Colonic mucosa (tissue), 4 donors: ENCODE results near the gene AP2A2. TPM values are rescaled to one million over a fixed set of nuclear protein-coding genes. Genes with fewer than 3 reads are reported as not detected.

Experiments
- DNase-seq: peaks from one replicate; pipeline ENCODE4 v3.0.0-alpha.2; 2020
- H3K27ac ChIP-seq: fragments of 200-600 bp; one replicate; pipeline ENCODE4 v1.8.0; 2021
- H3K27me3 ChIP-seq: fragments of 200-600 bp; one replicate; pipeline ENCODE4 v1.8.0; 2021
- H3K36me3 ChIP-seq: fragments of 200-600 bp; one replicate; pipeline ENCODE4 v1.8.0; 2021
- H3K4me1 ChIP-seq: fragments of 200-600 bp; one replicate; pipeline ENCODE4 v1.8.0; 2021; ENCODE audit warnings: mild to moderate bottlenecking
- H3K4me3 ChIP-seq: fragments of 200-600 bp; one replicate; pipeline ENCODE4 v1.8.0; 2021
- H3K9ac ChIP-seq, 2 donors: one replicate each; pipeline ENCODE4 v1.7.0; 2013; ENCODE audit warnings: control low read depth in 2 of 2, low read depth in 2 of 2, low read length in 2 of 2
- H3K9me3 ChIP-seq: fragments of 200-600 bp; one replicate; pipeline ENCODE4 v1.8.0; 2021
- intact Hi-C: fragments of 100-400 bp; cut with DNase I; formaldehyde crosslinking; loops from one replicate; pipeline ENCODE4 v1.14.1; 2022
- total RNA-seq, 2 donors: library from RNA; stranded (reverse); fragmentation: NEBNext Ultra II Directional in 1 of 2; extraction: Animal tissue kit (Norgen Biotek cat#: 25700) in 1 of 2; gene quantifications; one replicate each; pipeline ENCODE4 v1.2.1, GENCODE V29; 2021
- TF ChIP-seq, protein P1 (sequence below): fragments of 200-600 bp; IDR thresholded peaks from one replicate; pipeline ENCODE4 v1.8.0; 2022; ENCODE audit warnings: antibody characterized with exemption, mild to moderate bottlenecking
- donor health status: healthy.
- donor health status: DM: no; HTN: no; CAD: no.
- donor health status: DM: no; HTN: no; CAD: no.

The AP2A2 gene
- total RNA-seq, 2 donors from 2014 or later: 69.4 to 72.5 TPM

DNA sequence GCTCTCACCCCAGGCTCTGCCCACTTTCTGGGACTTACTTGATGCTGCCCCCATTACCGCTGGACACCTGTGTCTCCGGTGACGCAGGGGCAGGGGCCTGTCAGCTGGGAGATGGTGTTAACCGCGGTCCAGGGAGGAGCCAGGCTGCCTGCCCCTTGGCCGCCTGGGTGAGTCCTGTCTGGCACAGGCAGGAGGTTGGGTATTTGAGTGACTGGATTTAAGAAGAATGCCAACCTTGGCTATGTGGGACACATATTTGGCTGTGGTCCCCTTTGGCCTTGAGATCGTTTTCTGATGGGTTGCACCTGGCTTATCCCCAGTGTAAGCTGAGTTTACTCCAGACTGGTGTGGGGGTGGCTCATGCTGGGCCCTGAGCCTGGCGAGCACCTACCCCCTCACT is 108.3 kb downstream of the AP2A2 start:
- Histone ChIP-seq H3K4me3 (no peak overlapping the region), H3K36me3 (no peaks in the 10 kb centered on the region), H3K4me1 (no peaks in the 10 kb centered on the region), H3K9ac (no peak overlapping the region), H3K27ac (no peak overlapping the region), H3K27me3 (no peaks in the 10 kb centered on the region), H3K9me3 (no peaks in the 10 kb centered on the region)
- TF ChIP-seq, protein P1, sequence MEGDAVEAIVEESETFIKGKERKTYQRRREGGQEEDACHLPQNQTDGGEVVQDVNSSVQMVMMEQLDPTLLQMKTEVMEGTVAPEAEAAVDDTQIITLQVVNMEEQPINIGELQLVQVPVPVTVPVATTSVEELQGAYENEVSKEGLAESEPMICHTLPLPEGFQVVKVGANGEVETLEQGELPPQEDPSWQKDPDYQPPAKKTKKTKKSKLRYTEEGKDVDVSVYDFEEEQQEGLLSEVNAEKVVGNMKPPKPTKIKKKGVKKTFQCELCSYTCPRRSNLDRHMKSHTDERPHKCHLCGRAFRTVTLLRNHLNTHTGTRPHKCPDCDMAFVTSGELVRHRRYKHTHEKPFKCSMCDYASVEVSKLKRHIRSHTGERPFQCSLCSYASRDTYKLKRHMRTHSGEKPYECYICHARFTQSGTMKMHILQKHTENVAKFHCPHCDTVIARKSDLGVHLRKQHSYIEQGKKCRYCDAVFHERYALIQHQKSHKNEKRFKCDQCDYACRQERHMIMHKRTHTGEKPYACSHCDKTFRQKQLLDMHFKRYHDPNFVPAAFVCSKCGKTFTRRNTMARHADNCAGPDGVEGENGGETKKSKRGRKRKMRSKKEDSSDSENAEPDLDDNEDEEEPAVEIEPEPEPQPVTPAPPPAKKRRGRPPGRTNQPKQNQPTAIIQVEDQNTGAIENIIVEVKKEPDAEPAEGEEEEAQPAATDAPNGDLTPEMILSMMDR: no peak
- intact Hi-C loops: no loop called here
- no peak for DNase-seq

DNA sequence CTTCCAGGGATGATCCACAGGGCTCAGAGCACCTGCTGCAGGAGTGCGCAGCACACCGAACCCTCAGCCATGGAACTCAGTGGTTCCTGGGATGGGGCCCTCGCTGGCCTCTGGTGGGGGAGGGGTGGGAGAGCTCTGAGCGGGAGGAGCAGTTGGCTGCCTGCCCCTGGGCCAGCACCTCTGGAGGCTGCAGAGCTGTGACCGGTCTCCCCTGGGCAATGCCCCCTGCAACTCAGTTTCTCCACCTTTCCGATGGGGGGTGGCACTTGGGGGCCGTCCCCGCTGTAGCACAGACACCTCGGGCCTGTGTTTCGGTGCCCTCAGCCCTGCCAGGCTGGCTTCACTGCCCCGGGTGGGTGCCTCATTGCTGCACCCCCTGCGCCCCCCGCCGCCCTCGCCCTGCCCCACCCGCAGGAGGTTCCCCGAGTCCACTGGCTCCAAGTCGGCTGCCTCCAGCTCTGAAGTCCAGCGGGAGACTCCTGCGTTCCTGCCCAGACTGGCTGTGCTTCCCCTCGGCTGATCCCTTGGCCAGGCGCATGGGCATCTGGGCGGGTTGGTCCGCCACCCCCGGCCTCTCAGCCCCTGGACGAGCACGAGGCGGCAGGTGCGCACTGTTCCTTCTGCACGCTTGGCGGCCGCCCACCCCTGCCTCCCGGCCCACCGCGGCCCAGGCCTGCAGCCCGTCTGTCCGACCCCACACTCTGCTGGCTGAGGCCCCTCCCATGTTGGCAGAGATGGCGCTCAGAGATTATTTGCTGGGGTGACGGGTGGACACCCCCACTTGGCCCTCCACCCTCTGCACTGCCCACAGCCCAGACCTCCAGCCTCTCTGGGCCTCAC is 109.0 kb downstream of the AP2A2 start:
- Histone ChIP-seq H3K27me3 (no peaks in the 10 kb centered on the region), H3K27ac (no peak overlapping the region)
- DNase-seq: no peak

DNA sequence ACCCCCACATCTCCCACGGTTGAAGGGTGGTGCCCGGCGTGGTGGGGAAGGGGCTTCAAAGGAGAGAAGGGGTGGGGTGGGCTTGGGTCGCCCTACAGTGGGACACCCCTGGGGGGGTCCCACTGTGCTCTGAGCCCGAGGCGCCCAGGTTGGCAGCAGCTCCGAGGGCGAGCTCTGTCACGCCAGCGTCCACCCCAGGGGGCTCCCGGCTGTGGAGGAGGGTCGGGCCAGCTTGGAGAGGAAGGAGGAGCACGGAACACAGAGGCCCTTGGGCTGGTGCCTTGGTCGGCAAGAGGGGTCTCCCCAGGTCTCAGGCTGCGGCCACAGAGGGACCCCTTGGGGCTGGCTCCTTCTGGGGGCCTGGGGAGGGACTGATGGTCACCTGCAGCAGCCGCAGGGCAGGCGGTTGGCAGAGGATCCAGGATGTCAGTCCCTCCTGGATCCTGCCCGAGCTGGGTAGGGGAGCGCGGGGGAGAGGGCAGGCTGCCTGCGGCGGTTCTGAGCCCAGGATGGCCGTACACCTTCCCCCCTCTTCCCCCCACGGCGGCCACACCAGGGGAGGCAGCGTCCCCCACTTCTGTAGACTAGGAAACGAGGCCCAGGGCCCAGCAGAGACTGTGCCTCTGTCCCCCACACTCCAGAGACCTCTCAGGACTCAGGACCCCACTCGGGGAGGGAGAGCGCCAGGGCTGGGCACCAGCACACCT is 110.1 kb downstream of the AP2A2 start:
- no peak for DNase-seq
- H3K9me3 ChIP-seq: no peaks in the 10 kb centered on the region
- no peak overlapping the region for H3K27ac ChIP-seq
- intact Hi-C loops: no loop called here
- no peak overlapping the region for H3K4me3 ChIP-seq
- H3K36me3 ChIP-seq: no peaks in the 10 kb centered on the region
- no peaks in the 10 kb centered on the region for H3K27me3 ChIP-seq
- no peaks in the 10 kb centered on the region for H3K4me1 ChIP-seq
- TF ChIP-seq, protein P1: no peak
- H3K9ac ChIP-seq: no peak overlapping the region

More for the DNA sequence above, 109.0 kb downstream of the AP2A2 start:
- intact Hi-C loops: no loop called here
- no peak overlapping the region for H3K4me3 ChIP-seq
- H3K36me3 ChIP-seq: no peaks in the 10 kb centered on the region
- TF ChIP-seq, protein P1: no peak
- no peaks in the 10 kb centered on the region for H3K4me1 ChIP-seq
- H3K9me3 ChIP-seq: no peaks in the 10 kb centered on the region
- no peak overlapping the region for H3K9ac ChIP-seq

DNA sequence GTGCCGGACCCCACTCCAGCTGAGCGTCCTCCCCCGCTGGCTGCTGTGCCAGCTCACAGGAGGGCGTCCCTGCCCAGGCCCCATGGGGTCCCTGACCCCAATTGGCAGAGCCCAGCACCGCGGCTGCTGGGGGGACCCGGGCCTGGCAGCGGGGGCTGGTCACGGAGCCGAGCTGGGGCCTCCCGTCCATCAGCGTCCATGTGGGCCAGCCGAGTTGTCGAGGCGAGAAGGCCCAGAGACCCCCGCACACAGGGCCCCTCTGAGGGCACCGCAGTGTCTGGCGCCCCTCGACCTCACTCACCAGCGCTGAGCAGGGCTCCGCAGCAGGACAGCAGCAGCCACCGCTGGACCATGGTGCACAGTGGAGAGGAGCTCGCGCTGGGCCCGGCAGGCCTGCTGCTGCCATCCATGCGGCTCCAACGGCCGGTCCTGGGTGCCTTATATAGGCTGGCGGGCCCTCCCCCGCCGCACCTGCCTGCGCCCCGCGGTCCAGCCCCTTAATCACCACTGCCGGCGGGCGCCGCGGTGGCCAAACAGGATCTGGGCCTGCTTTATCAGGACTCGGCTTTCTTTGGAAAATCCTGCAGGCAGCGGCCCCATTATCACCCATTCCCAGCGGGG is 110.7 kb downstream of the AP2A2 start, which contains the start of gene MUC6:
Gene MUC6, minus strand, starts transcription at position 416 of the 621 bp plus-strand sequence. Its CDS starts 63 bp downstream, at position 353.
- no peak for DNase-seq
- Histone ChIP-seq H3K4me3 (no peak within 1 kb of the TSS), H3K9ac (no peak within 1 kb of the TSS), H3K27ac (no peak within 1 kb of the TSS), H3K36me3 (no peaks in the 10 kb centered on the region), H3K9me3 (no peaks in the 10 kb centered on the region), H3K27me3 (no peaks in the 10 kb centered on the region), H3K4me1 (no peaks in the 10 kb centered on the region)
- TF ChIP-seq, protein P1: no peak
- intact Hi-C loops: no loop called here

- no peaks in the 10 kb centered on the region for H3K9me3 ChIP-seq
- H3K9ac ChIP-seq: no peak overlapping the region
- DNase-seq: no peak
- intact Hi-C loops: no loop called here
- H3K36me3 ChIP-seq: no peaks in the 10 kb centered on the region
- no peaks in the 10 kb centered on the region for H3K27me3 ChIP-seq
- H3K4me1 ChIP-seq: no peaks in the 10 kb centered on the region
- TF ChIP-seq, protein P1: no peak
- H3K4me3 ChIP-seq: no peak overlapping the region
- H3K27ac ChIP-seq: no peak overlapping the region
These were observed 111.3 kb downstream of the AP2A2 start for GRCh38 chr11:1036931-1037330.
